ENCODE results near the gene SP8.

- TF ChIP-seq POLR2A (IDR thresholded peaks at IDR 0.05; ENCODE audit: borderline replicate concordance, extremely low read depth, insufficient read depth, insufficient read length) = no peak
- TF ChIP-seq CTCF (IDR thresholded peaks at IDR 0.05 in 2 of 3, conservative IDR thresholded peaks at IDR 0.05 in 1 of 3; ENCODE audit: borderline replicate concordance in 1 of 3, insufficient read depth in 1 of 3, low read depth in 2 of 3, low read length in 2 of 3) = no peak
- no peak for TF ChIP-seq POLR2AphosphoS5 (IDR thresholded peaks at IDR 0.05; ENCODE audit: low read depth, low read length)
- no peak for TF ChIP-seq JUND (IDR thresholded peaks at IDR 0.05)
- no peak for TF ChIP-seq CEBPB (IDR thresholded peaks at IDR 0.05; ENCODE audit: low read depth)
- TF ChIP-seq SP1 (IDR thresholded peaks at IDR 0.05; ENCODE audit: low read depth) = no peak
- no peak for TF ChIP-seq MAX (IDR thresholded peaks at IDR 0.05)
- TF ChIP-seq SIN3A (IDR thresholded peaks at IDR 0.05; ENCODE audit: low read depth) = no peak
- TF ChIP-seq EGR1 (IDR thresholded peaks at IDR 0.05; ENCODE audit: low read depth) = no peak
- TF ChIP-seq EZH2 (IDR thresholded peaks at IDR 0.05) = no peak
Measured at GRCh38 chr7:20742913-20743312, 43.8 kb downstream of the SP8 start.

Data from HCT116 (cell line).